Cortex of kidney (tissue), 1 donor: ENCODE measurements around the gene C16orf92.

Source experiments
- DNase-seq: peaks from one replicate; lab custom pipeline; 2025; lab: John Stamatoyannopoulos, UW

The C16orf92 gene

DNA sequence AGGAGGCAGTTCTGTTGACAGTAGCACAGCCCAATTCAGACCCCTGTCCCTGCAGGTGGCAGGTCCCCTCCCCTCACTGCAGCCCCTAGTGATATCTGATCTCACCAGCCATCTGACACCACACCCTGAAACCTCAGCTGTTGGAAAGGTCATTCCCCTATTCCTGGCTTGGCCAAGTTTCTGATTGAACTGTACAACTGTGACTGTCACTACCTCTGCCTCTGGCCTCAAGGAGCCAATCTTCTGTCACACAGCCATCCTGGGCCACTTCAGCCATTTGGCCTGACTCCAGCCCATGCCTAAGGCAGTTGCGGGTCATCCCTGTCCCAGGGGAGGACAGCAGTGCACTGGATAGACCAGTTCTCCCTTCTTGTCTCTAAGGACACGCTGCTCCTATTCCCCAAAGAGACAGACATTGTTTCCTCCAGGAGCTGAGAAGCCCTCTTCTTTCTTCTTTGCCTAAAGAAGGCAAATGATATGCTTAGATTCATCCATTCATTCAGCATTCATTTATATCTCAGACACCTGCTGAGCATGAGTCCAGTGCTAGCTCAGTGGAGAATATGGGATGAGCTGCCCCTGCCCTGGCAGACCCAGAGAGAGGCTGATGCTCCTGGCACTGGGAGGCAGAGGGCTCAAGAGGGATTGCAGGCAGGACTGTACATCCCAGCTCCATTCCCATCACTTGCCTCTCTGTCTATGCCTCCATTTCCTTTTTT is 38.0 kb downstream of the C16orf92 start:
- no peak for DNase-seq

GRCh38 chr16:30063278-30063892 is 40.4 kb downstream of the C16orf92 start:
- DNase-seq, result no peak

GRCh38 chr16:30063893-30064728 is 41.1 kb downstream of the C16orf92 start:
- DNase-seq, result no peak

GRCh38 chr16:30064729-30065101 is 41.7 kb downstream of the C16orf92 start:
- DNase-seq, result no peak

DNA sequence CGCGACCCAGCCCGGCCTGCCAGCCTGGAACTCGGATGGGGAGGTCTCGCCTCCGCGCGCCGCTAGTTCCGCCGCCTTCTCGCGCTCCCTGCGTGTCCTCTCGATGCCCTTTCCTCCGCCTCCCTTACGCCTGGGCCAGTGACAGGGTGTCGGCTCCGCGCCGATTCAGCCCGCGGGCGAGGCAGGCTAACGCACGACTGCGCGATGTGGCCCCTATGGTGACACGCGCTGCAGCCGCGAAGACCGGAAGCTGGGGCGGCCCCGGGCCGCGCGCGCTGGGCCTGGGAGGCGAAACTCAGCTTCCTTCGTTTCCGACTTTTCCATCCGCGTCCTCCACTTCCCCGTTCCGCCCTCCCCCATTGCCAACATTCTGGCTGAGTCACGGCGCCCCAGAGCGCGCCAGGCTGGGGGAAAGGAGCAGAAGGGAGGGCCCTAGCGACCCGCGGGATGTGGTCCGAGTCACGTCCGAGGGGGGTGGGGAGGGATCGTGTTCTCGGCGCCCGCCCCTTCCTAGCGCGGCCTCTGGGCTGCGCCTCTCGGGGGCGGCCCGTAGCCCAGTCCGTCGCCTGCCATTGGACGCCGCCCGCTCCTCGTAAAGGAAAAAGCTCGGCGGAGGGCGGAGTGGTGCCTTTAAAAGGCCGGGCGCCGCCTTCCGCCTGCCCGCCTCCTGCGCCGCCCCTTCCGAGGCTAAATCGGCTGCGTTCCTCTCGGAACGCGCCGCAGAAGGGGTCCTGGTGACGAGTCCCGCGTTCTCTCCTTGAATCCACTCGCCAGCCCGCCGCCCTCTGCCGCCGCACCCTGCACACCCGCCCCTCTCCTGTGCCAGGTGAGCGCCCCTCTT is 42.3 kb downstream of the C16orf92 start, which contains the start of gene ALDOA:
TSS of gene ALDOA (plus strand) at position 659 of the 841 bp plus-strand sequence. CDS start 1,138 bp downstream, outside the sequence.
- peak; percentile 83 for DNase-seq

GRCh38 chr16:30065943-30066760 is 43.2 kb downstream of the C16orf92 start:
- no peak for DNase-seq

DNA sequence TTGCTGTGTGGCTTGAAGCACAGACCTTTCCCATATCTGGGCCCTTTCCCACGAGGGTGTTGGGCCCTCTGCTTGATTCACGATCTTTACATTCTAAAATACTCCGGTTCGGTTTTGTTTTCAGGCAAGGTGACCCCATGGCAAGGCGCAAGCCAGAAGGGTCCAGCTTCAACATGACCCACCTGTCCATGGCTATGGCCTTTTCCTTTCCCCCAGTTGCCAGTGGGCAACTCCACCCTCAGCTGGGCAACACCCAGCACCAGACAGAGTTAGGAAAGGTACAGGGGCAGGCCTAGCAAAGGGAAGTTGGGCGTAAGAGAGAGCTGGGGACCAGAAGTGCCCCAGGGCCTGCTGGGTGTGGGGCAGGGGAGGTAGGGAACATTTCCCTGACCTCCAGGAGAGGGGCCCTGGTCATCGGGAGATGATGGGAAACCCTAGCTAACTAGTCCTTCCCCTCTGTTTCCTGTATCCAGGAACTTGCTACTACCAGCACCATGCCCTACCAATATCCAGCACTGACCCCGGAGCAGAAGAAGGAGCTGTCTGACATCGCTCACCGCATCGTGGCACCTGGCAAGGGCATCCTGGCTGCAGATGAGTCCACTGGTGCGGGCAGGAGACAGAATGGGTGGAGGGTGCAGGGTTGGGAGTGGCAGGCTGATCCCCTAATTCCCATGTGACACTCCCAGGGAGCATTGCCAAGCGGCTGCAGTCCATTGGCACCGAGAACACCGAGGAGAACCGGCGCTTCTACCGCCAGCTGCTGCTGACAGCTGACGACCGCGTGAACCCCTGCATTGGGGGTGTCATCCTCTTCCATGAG is 44.0 kb downstream of the C16orf92 start:
- DNase-seq, result no peak

- no peak for DNase-seq
Observed at GRCh38 chr16:30067584-30067916, 44.6 kb downstream of the C16orf92 start.

DNA sequence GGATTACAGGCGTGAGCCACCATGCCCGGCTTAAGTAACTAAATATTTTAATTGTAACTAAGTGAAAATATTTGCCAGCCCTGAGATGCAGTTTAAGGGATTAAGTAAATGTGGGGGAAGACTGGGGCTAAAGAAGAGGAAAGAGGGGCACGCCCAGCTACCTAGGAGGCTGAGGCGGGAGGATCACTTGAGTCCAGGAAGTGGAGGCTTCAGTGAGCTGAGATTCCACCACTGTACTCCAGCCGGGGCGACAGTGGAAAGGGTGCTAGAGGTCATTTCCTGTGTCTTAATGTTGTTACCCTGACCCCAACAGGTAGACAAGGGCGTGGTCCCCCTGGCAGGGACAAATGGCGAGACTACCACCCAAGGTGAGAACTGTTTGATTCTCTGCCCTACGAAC is 45.3 kb downstream of the C16orf92 start:
- no peak for DNase-seq

- DNase-seq, result no peak
Observed at GRCh38 chr16:30068750-30069610, 46.0 kb downstream of the C16orf92 start.

DNA sequence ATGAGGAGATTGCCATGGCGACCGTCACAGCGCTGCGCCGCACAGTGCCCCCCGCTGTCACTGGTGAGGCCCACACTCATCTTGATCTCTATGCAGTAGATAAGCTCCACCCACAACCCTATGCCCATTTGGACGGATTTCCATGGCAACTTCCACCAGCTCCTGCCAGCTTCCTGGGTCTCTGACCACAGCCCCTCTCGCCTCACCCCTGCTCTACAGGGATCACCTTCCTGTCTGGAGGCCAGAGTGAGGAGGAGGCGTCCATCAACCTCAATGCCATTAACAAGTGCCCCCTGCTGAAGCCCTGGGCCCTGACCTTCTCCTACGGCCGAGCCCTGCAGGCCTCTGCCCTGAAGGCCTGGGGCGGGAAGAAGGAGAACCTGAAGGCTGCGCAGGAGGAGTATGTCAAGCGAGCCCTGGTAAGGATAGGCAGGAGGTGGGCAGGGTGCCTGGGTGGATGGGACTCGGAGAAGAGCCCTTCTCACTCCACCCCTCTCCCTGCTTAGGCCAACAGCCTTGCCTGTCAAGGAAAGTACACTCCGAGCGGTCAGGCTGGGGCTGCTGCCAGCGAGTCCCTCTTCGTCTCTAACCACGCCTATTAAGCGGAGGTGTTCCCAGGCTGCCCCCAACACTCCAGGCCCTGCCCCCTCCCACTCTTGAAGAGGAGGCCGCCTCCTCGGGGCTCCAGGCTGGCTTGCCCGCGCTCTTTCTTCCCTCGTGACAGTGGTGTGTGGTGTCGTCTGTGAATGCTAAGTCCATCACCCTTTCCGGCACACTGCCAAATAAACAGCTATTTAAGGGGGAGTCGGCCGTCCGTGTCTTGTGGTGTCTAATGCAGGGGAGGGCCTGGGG is 46.8 kb downstream of the C16orf92 start:
- no peak for DNase-seq

DNA sequence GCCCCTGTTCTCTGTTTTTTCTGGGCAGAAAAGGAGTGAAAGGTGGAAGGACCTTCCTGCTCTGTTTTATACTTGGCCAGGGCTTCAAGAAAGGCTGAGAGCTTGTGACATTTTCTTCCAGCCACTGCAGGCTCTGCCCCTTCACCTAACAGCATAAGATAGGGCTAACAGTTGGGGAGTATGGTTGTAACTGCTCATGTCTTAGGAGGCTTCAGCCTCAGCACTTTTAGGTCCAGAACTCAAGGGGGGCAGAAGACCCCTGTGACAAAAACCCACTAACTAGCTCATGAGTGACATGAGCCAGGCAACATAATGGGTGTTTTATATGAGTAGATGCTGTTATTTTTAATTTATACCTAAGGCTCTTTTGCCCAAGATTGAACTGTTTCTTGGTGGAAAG is 47.5 kb downstream of the C16orf92 start:
- no peak for DNase-seq
